B cell (primary cell): ENCODE data around the gene PHF20.

Experiments used
- EZH2 ChIP-seq: IDR thresholded peaks from 2 replicates; pipeline ENCODE4 v1.6.1; 2012; ENCODE audit warnings: borderline replicate concordance, low read depth, mild to moderate bottlenecking, moderate library complexity, low read length; ENCODE audit not compliant: insufficient read depth, poor library complexity, severe bottlenecking
- TF ChIP-seq, protein P1 (sequence below): fragments of 200-600 bp; IDR thresholded peaks from one replicate; pipeline ENCODE4 v1.8.0; 2022; ENCODE audit warnings: antibody characterized with exemption, mild to moderate bottlenecking

DNA sequence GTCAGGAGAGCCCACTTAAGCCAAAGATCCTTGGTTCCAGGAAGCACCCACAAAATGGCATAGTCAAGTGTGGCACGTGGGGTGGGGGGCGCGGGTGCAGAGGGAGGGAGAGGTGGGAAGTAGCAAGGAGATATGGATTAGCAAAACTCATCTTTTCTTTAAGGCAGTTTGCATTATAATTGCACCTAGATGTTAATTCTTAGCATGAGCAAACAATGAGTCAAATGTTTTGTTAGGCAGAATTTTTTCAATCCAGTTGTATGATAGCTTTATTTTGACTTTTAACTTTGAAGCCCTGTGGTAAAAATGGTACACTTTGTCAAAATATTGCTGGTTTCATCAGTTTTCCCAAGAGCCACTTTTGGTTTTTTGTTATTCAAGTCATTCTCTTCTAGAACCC is 167.4 kb downstream of the PHF20 start:
- TF ChIP-seq, protein P1, sequence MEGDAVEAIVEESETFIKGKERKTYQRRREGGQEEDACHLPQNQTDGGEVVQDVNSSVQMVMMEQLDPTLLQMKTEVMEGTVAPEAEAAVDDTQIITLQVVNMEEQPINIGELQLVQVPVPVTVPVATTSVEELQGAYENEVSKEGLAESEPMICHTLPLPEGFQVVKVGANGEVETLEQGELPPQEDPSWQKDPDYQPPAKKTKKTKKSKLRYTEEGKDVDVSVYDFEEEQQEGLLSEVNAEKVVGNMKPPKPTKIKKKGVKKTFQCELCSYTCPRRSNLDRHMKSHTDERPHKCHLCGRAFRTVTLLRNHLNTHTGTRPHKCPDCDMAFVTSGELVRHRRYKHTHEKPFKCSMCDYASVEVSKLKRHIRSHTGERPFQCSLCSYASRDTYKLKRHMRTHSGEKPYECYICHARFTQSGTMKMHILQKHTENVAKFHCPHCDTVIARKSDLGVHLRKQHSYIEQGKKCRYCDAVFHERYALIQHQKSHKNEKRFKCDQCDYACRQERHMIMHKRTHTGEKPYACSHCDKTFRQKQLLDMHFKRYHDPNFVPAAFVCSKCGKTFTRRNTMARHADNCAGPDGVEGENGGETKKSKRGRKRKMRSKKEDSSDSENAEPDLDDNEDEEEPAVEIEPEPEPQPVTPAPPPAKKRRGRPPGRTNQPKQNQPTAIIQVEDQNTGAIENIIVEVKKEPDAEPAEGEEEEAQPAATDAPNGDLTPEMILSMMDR, result no peak
- no peak for TF ChIP-seq EZH2
